CD4-positive, alpha-beta T cell treated with Interleukin-4 for 4 hours (primary cell): ENCODE measurements around the gene SNX27.
"Not testable (repeated sequence)": the region's sequence is repeated elsewhere in the genome, so short reads cannot be mapped to it uniquely, and the experiment has no call there.

Experiments
- DNase-seq: peaks from one replicate; pipeline ENCODE4 v3.0.0-alpha.2; 2020

Gene SNX27

DNA sequence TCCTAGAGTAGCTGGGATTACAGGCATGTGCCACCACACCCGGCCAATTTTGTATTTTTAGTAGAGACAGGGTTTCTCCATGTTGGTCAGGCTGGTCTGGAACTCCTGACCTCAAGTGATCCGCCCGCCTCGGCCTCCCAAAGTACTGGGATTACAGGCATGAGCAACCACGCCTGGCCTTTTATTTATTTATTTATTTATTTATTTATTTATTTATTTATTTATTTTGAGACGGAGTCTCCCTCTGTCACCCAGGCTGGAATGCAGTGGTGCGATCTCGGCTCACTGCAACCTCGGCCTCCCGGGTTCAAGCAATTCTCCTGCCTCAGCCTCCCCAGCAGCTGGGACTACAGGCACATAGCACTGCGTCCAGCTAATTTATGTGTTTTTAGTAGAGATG is 31.2 kb downstream of the SNX27 start:
- DNase-seq, result not testable (repeated sequence)

DNA sequence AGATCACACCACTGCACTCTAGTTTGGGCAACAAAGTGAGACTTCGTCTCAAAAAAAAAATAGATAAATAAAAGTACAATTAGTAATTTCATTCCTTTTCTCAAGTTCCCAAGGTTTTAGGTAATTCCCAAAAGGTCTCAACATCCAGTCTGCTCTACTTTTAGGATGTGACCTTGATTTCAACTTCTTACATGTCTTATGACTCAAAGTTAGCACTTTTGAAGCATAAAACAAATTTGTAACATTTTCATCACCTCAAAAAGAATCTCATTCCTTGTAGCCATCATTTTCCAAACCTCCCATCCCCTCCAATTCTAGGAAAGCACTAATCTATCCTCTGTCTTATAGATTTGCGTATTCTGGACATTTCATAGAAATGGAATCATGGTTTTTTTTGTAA is 32.2 kb downstream of the SNX27 start:
- no peak for DNase-seq

DNA sequence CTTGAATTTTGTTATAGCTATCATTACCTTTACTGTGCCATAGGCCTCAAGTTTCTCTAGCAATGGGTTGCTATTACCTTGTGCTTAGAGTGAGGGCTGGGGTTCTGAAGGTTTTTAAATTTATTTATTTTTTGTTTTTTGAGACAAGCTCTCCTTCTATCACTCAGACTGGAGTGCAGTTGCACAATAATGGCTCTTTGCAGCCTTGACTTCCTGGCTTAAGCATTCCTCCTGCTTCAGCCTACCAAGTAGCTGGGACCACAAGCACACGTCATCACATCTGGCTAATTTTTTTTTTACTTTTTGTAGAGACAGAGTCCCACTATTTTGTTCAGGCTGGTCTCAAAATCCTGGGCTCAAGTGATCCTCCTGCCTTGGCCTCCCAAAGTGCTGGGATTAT is 41.5 kb downstream of the SNX27 start:
- no peak for DNase-seq

DNA sequence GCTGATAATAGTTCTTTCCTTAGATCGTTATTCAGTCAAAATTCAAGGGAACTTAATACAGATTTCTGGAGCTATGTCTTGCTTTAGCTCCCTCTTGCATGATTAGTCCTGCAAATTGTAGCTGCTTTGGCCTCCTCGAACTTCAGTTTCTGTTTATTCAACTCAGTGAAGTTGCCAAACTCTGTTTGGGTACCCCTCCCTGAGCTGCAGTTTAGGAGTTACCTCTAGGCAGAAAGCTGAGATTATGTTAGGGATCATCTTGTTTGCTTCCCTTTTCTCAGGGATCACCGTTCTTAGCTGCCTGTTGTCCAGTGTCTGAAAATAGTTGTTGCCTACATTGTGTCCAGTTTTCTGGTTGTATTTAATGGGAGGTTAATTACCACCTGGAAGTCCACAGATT is 43.5 kb downstream of the SNX27 start:
- DNase-seq, result no peak

DNA sequence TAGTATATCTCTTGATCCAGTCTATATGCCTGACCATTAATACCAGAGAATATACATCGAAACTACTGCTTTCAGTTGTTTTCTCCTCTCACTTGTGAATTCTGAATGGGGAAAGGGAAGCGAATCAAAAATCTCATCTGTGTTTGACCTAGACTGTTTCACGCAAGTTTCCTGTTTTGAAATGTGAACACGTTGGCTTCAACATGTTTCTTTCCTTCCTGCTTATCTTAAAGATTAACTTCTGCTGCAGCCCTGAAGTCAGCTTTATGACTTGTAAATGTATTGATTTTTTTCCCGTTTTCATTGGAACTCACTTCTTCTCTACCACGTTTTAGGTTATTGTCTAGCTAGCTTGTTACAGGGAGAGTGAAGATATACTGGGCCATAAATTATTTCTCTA is 49.9 kb downstream of the SNX27 start:
- no peak for DNase-seq

DNA sequence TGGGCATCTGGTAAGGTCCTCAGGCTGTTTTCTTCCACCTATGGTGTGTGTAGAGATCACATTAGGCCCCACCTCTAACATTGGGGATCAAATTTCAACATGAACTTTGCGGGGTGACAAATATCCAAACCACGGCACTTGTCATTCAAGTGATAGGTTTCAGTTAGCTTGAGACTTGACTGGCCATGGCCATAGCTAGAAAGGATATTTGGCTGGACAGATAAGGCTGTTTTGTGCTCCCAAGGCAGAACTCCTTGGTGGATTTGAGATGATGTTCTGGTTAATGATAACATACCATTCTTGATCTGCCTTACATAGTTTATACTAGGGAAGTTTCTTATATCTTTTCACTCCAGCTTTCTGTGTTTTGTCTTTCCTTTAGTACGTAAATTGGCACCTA is 56.2 kb downstream of the SNX27 start:
- no peak for DNase-seq

DNA sequence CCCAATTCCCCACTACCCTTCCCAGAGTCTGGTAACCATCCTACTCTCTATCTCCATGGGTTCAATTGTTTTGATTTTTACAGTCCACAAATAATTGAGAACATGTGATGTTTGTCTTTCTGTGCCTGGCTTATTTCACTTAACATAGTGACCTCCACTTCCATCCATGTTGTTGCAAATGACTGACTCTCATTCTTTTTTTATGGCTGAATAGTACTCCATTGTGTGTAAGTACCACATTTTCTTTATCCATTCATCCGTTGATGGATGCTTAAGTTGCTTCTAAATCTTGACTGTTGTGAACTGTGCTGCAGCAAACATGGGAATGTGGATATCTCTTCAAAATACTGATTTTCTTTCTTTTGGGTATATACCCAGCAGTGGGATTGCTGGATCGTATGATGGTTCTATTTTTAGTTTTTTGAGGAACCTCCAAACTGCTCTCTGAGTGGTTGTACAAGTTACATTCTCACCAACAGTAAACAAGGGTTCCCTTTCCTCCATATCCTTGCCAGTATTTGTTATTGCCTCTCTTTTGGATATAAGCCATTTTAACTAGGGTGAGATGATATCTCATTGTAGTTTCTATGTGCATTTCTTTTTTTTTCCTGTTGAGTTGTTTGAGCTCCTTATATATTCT is 58.3 kb downstream of the SNX27 start:
- not testable (repeated sequence) for DNase-seq

DNA sequence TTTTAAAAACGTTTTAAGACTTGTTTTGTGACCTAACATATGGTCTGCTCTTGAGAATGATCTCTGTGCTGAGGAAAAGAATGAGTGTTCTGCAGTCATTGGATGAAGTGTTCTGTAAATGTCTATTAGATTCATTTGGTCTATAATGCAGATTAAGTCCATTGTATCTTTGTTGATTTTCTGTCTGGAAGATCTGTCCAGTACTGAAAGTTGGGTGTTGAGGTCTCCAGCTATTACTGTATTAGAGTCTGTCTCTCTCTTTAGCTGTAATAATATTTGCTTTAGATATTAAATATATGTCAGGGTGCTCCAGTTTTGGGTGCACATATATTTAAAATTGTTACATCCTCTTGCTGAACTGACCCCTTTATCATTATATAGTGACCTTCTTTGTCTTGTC is 61.6 kb downstream of the SNX27 start:
- no peak for DNase-seq

DNA sequence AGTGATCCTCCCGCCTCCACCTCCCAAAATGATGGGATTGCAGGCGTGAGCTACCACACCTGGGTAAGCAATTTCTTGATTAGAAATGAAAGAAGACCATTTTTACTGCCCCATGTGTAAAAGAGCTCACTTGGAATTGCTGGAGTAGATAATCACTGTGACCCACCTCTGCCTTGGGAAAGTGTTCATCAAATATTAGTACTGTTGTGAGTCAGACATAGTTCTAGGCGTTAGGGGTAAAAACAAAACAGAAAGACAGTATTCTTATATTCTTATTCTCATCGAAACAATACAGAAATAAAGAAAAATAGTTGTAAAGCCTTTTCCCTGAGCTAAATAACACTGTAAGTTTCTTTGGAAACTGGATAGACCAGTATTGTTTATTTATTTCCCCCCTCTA is 68.5 kb downstream of the SNX27 start:
- DNase-seq, result no peak

DNA sequence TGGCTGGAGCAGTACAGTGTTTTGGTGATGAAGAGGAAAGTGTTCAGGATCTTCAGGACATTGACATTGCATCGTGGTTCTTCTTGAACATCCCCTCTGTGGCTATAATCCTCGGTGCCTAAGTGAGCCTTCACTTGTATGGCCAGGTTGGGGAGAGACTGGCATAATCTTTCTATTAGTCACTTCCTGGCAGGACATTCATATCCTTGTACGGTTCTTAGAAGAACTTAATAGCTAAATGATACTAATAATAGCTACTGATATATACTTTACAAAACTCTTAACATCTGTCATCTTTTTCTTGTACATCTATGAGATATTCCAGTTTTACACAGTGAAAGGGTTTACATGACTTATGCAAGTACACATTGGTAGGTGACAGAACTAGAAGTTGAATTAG is 69.0 kb downstream of the SNX27 start:
- no peak for DNase-seq

DNA sequence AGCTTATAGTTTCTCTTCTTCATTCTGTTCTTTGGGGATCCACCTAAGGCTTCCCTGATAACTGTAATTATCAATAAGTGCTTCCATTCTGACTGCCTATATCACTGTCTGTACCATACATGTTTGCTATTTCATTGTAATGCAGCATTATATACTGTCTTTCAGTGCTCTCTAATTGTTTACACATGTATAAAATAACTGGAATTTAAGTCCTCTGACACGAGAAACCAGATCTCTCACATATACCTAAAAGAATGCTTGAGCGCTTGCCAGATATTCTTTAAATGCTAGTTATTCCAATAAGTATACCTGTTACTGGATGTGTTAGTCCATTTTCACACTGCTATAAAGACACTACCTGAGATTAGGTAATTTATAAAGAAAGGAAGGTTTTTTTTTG is 70.1 kb downstream of the SNX27 start:
- DNase-seq, result no peak

DNA sequence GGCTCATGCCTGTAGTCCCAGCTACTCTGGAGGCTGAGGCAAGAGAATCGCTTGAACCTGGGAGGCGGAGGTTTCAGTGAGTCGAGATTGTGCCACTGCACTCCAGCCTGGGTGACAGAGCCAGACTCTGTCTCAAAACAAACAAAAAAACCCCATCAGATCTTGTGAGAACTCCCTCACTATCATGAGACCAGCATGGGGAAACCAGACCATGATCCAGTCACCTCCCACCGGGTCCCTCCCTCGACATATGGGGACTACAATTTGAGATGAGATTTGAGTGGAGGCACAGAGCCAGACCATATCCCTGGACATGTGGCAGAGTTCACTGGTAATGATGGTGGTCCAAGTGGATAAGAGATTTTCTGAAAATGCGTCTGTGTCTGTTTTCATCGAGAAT is 71.1 kb downstream of the SNX27 start:
- DNase-seq, result not testable (repeated sequence)

DNA sequence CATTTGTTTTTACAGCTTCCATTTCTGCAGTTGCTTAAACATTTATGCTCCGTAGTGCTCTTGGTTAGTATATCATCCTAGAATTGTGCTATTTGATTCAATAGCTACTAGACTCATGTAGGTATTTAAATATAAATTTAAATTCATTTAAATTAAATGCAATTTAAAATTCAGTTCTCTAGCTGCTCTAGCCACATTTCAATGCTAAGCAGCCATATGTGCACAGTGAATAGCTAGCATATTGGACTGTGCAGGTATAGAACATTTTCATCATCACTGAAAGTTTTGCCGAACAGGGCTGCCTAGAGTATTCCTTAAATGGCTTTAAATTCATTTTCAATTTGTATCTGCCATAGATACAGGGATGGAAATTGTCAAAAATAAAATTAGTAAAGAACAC is 72.3 kb downstream of the SNX27 start:
- no peak for DNase-seq

DNA sequence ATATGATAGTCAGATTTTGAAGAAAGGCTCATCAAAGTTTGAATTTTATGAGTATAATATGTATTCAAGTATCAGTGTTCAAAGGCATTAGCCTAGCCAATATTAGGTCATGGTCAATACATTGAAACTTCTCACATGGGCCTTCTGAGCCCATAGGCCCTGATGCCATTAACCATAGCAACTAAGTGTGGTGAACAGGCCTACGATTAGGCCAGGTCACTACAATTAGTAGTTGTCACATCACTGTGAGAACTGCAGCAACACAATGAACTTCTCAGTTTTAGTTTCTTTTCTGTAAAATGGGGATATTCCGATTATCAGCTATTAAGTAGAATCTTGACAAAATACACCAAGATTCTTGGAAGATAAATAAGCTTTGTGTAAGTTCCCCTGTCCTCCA is 74.7 kb downstream of the SNX27 start:
- no peak for DNase-seq

DNA sequence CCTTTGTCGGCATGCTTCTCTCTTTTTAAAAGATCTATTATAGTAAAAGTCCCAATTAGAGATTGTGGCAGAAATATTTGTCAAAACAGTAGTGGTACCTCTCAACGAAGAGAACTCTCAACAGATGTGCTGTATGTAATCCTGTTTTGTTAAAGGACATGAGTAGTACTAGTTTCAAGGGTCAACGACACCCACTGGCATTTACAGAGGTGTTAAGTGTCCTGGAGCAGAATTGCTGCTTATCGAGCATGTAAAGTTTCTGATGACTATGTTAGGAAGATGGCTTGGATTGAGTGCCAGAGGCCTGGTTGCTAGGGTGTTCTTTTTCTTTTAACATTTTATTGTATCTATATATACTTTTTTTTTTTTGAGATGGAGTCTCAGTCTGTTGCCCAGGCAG is 77.6 kb downstream of the SNX27 start:
- no peak for DNase-seq

DNA sequence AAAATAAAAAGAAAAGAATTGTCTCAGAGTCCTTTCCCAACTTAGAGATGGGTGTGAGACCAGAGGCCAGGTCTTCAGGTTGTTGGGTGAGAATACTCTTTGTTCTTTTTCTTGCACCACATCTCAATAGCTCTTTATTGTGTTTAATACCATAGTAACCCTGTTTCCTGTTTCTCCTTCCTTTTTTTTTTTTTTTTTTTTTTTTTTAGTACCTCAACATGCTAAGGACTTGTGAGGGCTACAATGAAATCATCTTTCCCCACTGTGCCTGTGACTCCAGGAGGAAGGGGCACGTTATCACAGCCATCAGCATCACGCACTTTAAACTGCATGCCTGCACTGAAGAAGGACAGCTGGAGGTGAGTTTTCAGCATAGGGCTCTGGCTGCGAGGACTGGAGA is 80.4 kb downstream of the SNX27 start:
- DNase-seq, result no peak

DNA sequence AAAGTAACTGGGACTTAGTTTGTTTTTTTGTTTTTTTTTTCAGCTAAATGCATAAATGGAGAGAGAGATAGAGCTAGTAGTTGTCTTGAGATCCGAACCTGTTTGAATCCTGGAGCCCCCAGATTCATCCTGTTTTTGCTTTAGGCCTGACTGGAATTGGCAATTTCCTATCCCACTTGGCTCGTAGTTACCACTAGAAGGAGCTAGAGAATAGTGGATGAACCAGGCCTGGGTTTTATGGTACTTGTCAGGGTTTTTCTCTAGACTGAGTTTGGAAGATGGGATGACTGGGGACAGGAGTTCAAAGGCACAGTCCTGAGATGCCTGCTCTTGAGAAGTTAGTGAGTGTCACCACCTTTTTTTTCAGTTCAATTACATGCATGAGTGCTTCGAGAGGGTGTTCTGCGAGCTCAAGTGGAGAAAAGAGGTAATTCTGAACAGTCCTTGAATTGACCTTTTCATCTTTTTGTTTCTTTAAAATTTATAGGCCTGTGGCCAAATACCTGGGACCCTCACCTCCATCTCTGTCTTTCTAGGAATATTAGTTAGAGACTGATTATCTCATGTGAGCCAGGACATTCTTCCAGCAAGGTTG is 81.3 kb downstream of the SNX27 start:
- no peak for DNase-seq

DNA sequence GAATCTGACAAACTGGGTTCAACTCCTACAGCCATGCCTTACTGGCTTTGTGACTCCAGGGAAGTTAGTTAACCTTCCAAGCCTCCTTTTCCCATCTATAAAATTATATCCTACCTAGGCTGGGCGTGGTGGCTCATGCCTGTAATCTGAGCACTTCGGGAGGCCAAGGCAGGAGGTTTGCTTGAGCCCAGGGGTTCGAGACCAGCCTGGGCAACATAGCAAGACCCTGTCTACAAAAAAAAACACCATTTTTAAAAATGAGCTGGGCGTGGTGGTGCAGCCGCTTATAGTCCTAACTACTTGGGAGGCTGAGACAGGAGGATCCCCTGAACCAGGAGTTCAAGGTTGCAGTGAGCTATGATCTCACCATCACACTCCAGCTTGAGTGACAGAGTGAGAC is 89.7 kb downstream of the SNX27 start:
- no peak for DNase-seq

DNA sequence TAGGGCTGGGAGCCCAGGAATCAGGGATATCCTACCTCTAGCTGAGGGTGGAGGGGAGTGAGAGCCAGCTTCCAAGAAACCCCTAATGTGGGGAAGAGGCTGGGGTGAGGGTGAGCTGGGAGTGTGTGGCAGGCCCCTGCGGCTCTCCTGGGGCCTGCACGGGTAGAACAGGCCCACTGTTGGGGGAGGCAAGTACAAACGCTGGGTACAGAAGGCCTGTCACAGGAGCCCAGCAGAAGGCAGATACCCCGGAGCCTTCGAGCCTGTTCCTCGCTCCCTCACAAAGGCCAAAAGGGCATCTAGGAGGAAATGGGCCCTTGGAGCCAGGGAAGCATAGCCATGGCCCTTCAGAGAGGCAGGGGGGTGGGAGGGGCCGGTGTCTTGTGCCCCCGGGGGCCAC is 91.1 kb downstream of the SNX27 start:
- DNase-seq, result no peak

DNA sequence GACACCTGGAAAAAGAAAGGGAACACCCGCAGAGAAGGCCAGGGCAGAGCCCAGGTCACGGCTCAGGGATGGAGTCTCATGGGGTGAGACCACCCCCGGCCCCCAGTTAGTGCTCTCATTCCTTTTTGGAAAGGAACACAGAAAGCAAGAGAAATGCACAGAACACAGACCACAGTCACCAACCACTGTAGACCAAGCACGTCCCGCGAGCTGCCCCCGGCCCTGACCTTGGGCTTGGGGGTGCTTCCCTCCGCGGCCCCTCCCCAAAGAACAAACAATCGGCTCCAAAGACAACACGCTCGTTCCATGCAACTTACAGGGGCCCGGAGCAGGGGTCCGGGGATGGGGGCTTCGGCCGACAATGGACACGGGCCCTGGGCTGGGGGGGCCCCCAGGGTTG is 92.0 kb downstream of the SNX27 start:
- no peak for DNase-seq

DNA sequence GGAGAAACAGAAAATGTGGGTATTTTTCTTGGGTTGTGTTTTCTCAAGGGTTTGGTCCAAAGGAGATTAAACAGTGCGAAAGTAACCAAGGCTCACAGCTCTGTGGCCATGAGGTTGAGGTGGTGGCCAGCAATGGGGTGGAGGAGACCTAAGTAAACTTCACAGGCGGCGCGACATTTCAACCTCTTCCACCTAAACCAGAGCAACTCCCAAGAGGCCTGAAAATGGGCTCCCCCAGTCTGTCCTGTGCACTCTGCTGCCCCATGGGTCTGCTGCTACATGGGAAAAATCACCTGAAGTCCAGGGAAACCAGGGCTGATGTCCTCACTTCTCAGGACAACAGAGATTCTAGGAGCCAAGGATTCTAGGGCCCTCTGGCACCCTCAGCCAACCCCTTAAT is 92.4 kb downstream of the SNX27 start:
- no peak for DNase-seq

DNA sequence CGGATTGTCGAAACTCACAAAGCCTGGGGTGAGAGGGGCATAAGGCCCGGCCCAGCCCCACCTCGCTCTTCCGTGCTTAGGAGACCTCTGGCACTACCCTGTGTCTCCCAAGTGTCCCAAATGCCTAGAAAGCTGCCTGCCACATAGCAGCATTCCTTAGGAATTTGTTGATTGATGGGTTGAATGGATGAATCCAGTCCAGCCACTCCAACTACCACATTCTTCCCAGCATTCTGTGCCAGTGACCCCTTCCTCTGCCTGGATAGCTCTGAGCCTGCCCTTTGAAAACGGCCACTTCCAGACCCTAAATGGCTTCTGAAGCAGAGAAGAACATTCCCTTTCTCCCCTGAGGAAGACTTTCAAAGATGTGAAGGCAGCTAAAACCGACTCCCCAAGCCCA is 93.3 kb downstream of the SNX27 start:
- DNase-seq, result no peak

DNA sequence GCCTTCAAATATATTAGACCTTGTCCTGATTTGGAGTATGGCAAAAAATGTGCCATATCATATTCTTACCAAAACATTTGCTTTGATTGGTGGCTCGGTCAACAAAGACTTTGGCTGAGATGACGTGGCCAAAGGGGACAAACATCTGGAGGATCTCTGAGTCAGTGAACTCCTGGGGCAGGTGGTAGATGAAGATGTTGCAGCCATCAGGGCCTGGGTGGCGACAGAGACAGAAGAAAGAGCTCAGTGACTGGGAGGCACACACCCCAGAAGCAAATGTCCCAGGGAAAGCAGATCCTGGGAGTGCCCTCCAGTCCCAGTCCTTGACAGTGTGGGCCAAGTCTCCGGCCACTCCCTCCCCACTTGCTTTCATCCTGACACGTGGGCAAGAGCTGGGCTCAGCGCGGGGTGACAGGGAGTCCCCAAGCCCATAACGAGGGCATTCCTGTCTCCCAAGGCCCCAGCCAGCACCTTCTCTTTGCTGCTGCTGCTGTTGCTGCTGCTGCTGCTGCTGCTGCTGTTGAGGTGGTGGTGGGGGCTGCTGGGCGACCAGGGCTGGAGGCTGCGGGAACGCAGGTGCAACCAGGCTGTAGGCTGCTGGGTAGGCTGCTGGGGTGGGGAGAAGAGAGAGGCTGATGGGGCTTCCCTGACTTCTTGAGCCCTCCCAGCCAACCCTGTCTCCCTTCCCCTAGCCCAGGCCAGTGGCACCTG is 94.1 kb downstream of the SNX27 start:
- no peak for DNase-seq
